ENCODE results near the gene SLC30A9.

- TF ChIP-seq CTCF (IDR thresholded peaks at IDR 0.05) (no peak), POLR2A (IDR thresholded peaks at IDR 0.05) (no peak), POLR2AphosphoS5 (IDR thresholded peaks at IDR 0.05) (no peak)
These were observed 12.6 kb upstream of the SLC30A9 start for GRCh38 chr4:41977709-41978108.

Data from gastroesophageal sphincter (tissue), 3 donors.